H9 (cell line): ENCODE measurements around the gene OR51A4. TPM values are rescaled to one million over a fixed set of nuclear protein-coding genes. Genes with fewer than 3 reads are reported as not detected.

Experiments
- DNase-seq: peaks from one replicate; pipeline ENCODE4 v3.0.0-alpha.2; 2017
- H2AFZ ChIP-seq: one replicate; pipeline ENCODE4 v1.6.1; 2013; ENCODE audit warnings: mild to moderate bottlenecking, low read length, control low read depth, moderate library complexity
- H2AK5ac ChIP-seq: 2 replicates; pipeline ENCODE4 v1.6.1; 2013; ENCODE audit warnings: low read length, control low read depth, mixed read lengths; ENCODE audit not compliant: insufficient read length
- H2BK120ac ChIP-seq: one replicate; pipeline ENCODE4 v1.6.1; 2013; ENCODE audit warnings: low read depth, mild to moderate bottlenecking, low read length, control low read depth, inconsistent platforms; ENCODE audit not compliant: poor library complexity, severe bottlenecking
- H2BK12ac ChIP-seq: 2 replicates; pipeline ENCODE4 v1.6.1; 2013; ENCODE audit warnings: low read length, control low read depth, mixed read lengths, low read depth; ENCODE audit not compliant: insufficient read length
- H2BK15ac ChIP-seq: 2 replicates; pipeline ENCODE4 v1.6.1; 2013; ENCODE audit warnings: low read depth, low read length, control low read depth
- H2BK20ac ChIP-seq: one replicate; pipeline ENCODE4 v1.6.1; 2013; ENCODE audit warnings: low read depth, mild to moderate bottlenecking, low read length, control low read depth, inconsistent platforms; ENCODE audit not compliant: poor library complexity, severe bottlenecking
- H2BK5ac ChIP-seq: 2 replicates; pipeline ENCODE4 v1.6.1; 2013; ENCODE audit warnings: low read length, control low read depth, mixed read lengths; ENCODE audit not compliant: insufficient read length
- H3K14ac ChIP-seq: 2 replicates; pipeline ENCODE4 v1.6.1; 2013; ENCODE audit warnings: low read length, control low read depth; ENCODE audit not compliant: insufficient read depth
- H3K18ac ChIP-seq: 2 replicates; pipeline ENCODE4 v1.6.1; 2013; ENCODE audit warnings: low read depth, mild to moderate bottlenecking, mixed read lengths, low read length, control low read depth; ENCODE audit not compliant: insufficient read length
- H3K23ac ChIP-seq: 2 replicates; pipeline ENCODE4 v1.6.1; 2013; ENCODE audit warnings: low read length, control low read depth, mixed read lengths, low read depth; ENCODE audit not compliant: insufficient read length
- H3K23me2 ChIP-seq: 2 replicates; pipeline ENCODE4 v1.6.1; 2013; ENCODE audit warnings: low read depth, mild to moderate bottlenecking, mixed read lengths, low read length, control low read depth; ENCODE audit not compliant: insufficient read length, poor library complexity, severe bottlenecking
- H3K27ac ChIP-seq: 2 replicates; pipeline ENCODE4 v1.5.1; 2013; ENCODE audit warnings: low read length, control low read depth, mixed read lengths, low read depth; ENCODE audit not compliant: insufficient read length
- H3K27me3 ChIP-seq: 2 replicates; pipeline ENCODE4 v1.6.1; 2013; ENCODE audit warnings: low read length, control low read depth, inconsistent platforms; ENCODE audit not compliant: insufficient read depth
- H3K4ac ChIP-seq: 2 replicates; pipeline ENCODE4 v1.6.1; 2013; ENCODE audit warnings: low read depth, mild to moderate bottlenecking, control low read depth, inconsistent platforms, low read length, moderate library complexity
- H3K4me1 ChIP-seq: 2 replicates; pipeline ENCODE4 v1.6.1; 2013; ENCODE audit warnings: low read length, control low read depth, inconsistent platforms; ENCODE audit not compliant: insufficient read depth
- H3K4me2 ChIP-seq: 2 replicates; pipeline ENCODE4 v1.6.1; 2013; ENCODE audit warnings: low read length, control low read depth, mixed read lengths; ENCODE audit not compliant: insufficient read length, insufficient read depth
- H3K56ac ChIP-seq: 2 replicates; pipeline ENCODE4 v1.6.1; 2013; ENCODE audit warnings: low read depth, mild to moderate bottlenecking, mixed read lengths, low read length, control low read depth; ENCODE audit not compliant: insufficient read length
- H3K79me1 ChIP-seq: 2 replicates; pipeline ENCODE4 v1.6.1; 2013; ENCODE audit warnings: low read depth, mild to moderate bottlenecking, moderate library complexity, low read length, control low read depth, inconsistent platforms; ENCODE audit not compliant: insufficient read depth, poor library complexity, severe bottlenecking
- H3K79me2 ChIP-seq: 2 replicates; pipeline ENCODE4 v1.6.1; 2013; ENCODE audit warnings: low read length, control low read depth, inconsistent platforms; ENCODE audit not compliant: insufficient read depth
- H3K9ac ChIP-seq: 2 replicates; pipeline ENCODE4 v1.6.1; 2013; ENCODE audit warnings: low read length, control low read depth, mixed read lengths; ENCODE audit not compliant: insufficient read length; ENCODE audit errors: extremely low read depth
- H3K9me3 ChIP-seq: one replicate; pipeline ENCODE4 v1.6.1; 2013; ENCODE audit warnings: low read depth, low read length, inconsistent platforms; ENCODE audit not compliant: control insufficient read depth
- H3T11ph ChIP-seq: one replicate; pipeline ENCODE4 v1.6.1; 2013; ENCODE audit warnings: mild to moderate bottlenecking, low read length, control low read depth, inconsistent platforms
- H4K20me1 ChIP-seq: one replicate; pipeline ENCODE4 v1.6.1; 2013; ENCODE audit not compliant: control insufficient read depth, insufficient read length, insufficient read depth
- H4K5ac ChIP-seq: 2 replicates; pipeline ENCODE4 v1.6.1; 2013; ENCODE audit warnings: low read depth, mild to moderate bottlenecking, mixed read lengths, low read length, control low read depth; ENCODE audit not compliant: insufficient read length
- H4K8ac ChIP-seq: replicated peaks from 2 replicates; pipeline ENCODE4 v1.6.1; 2013; ENCODE audit warnings: low read length, control low read depth, mixed read lengths, low read depth; ENCODE audit not compliant: insufficient read length
- H4K91ac ChIP-seq: 2 replicates; pipeline ENCODE4 v1.6.1; 2013; ENCODE audit warnings: low read depth, mild to moderate bottlenecking, moderate library complexity, mixed read lengths, low read length, control low read depth; ENCODE audit not compliant: insufficient read length
- H3K27ac Mint-ChIP-seq, 3 experiments: 2 replicates in 2 of 3; 3 replicates in 1 of 3; pipeline ENCODE4 v1.8.0; 2020 to 2021; ENCODE audit warnings: mixed read lengths in 3 of 3, mild to moderate bottlenecking in 1 of 3, moderate library complexity in 1 of 3
- H3K27me3 Mint-ChIP-seq: 2 replicates; pipeline ENCODE4 v1.8.0; 2021; ENCODE audit warnings: low read depth, mild to moderate bottlenecking, moderate library complexity, mixed read lengths
- H3K36me3 Mint-ChIP-seq, 3 experiments: 2 replicates in 2 of 3; 3 replicates in 1 of 3; pipeline ENCODE4 v1.8.0; 2020 to 2021; ENCODE audit warnings: low read depth in 3 of 3, mixed read lengths in 3 of 3; ENCODE audit not compliant: insufficient read depth in 1 of 3
- H3K4me1 Mint-ChIP-seq, 2 experiments: 2 replicates each; pipeline ENCODE4 v1.8.0; 2020; ENCODE audit warnings: mixed read lengths in 2 of 2
- H3K4me3 Mint-ChIP-seq, 2 experiments: 2 replicates in 1 of 2; 3 replicates in 1 of 2; pipeline ENCODE4 v1.8.0; 2020 to 2021; ENCODE audit warnings: mild to moderate bottlenecking in 2 of 2, mixed read lengths in 2 of 2, moderate library complexity in 1 of 2
- H3K9me3 Mint-ChIP-seq, 2 experiments: 2 replicates in 1 of 2; 3 replicates in 1 of 2; pipeline ENCODE4 v1.8.0; 2020; ENCODE audit warnings: mild to moderate bottlenecking in 2 of 2, mixed read lengths in 2 of 2, moderate library complexity in 1 of 2
- CTCF ChIP-seq: fragments of 200-600 bp; sonication (generic); conservative IDR thresholded peaks from 3 replicates; pipeline ENCODE4 v1.8.0; 2021; ENCODE audit warnings: antibody characterized with exemption, mild to moderate bottlenecking
- WGBS: extraction: QIAGEN DNeasy Blood & Tissue Kit; methylation state at CpG from one replicate; pipeline ENCODE4 v1.1.7; 2013; ENCODE audit warnings: missing lambda C conversion rate, low lambda C conversion rate, mixed read lengths; ENCODE audit not compliant: insufficient read length; ENCODE audit errors: extremely low coverage; 5-methylcytosine and 5-hydroxymethylcytosine counted together
- total RNA-seq: library from RNA; stranded (reverse); gene quantifications from 2 replicates; pipeline ENCODE4 v1.2.1, GENCODE V29; 2021

The OR51A4 gene
- total RNA-seq, 1 experiment from 2014 or later = not detected

DNA sequence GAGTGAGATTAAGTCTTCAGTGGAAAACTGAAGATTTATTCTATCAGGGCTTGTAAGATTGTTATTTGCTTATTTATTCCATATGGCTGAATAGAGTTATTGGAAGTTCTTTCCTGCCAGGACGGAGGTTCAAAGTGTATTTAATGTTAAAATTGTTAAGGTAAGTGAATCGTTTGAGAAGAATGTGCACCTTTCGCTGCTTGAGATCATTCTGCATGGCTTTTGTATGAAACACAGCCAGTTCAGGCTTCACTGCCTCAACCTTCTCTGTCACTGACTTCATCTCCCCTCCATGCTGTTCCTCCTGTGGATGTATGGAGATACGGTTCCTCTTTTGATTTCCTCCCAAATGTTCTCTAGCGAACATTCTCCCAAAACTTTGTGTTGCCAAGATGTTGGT is 28.0 kb upstream of the OR51A4 start:
- Mint-ChIP-seq H3K9me3 (peaks cover 0 to 3% of the 10 kb centered on the region in 2 experiments; a peak in 2 of 5 replicates), H3K4me3 (no peak overlapping the region), H3K36me3 (no peaks in the 10 kb centered on the region), H3K4me1 (no peaks in the 10 kb centered on the region), H3K27ac (no peak overlapping the region), H3K27me3 (no peaks in the 10 kb centered on the region; the same call in 1 of the 2 replicates)
- no peaks in the 10 kb centered on the region for H3K23me2 ChIP-seq
- no peak overlapping the region for H2BK5ac ChIP-seq
- no peak overlapping the region for H3K14ac ChIP-seq
- no peaks in the 10 kb centered on the region for H3K79me1 ChIP-seq
- H2BK20ac ChIP-seq = no peak overlapping the region
- DNase-seq = no peak
- no peak overlapping the region for H3K27ac ChIP-seq
- H3K4me1 ChIP-seq = no peaks in the 10 kb centered on the region
- no peak overlapping the region for H3K23ac ChIP-seq
- H4K5ac ChIP-seq = no peak overlapping the region
- no peak for TF ChIP-seq CTCF
- no peaks in the 10 kb centered on the region for H3K9me3 ChIP-seq
- H4K91ac ChIP-seq = no peak overlapping the region
- no peak overlapping the region for H3K4me2 ChIP-seq
- no peak overlapping the region for H3K9ac ChIP-seq
- H3K79me2 ChIP-seq = no peaks in the 10 kb centered on the region
- no peak overlapping the region for H3K4ac ChIP-seq
- H3T11ph ChIP-seq = no peak overlapping the region
- H2BK15ac ChIP-seq = no peak overlapping the region
- H3K27me3 ChIP-seq = no peaks in the 10 kb centered on the region
- H4K20me1 ChIP-seq = no peaks in the 10 kb centered on the region
- H2AFZ ChIP-seq = no peak overlapping the region
- H4K8ac ChIP-seq = no peak overlapping the region
- no peak overlapping the region for H3K56ac ChIP-seq
- no peak overlapping the region for H2BK120ac ChIP-seq
- no CpG with 5 or more reads among the region's 5 CpGs for WGBS
- no peak overlapping the region for H3K18ac ChIP-seq
- H2AK5ac ChIP-seq = no peak overlapping the region
- no peak overlapping the region for H2BK12ac ChIP-seq
